Ecto neural progenitor cell (in vitro differentiated cells): ENCODE measurements around the gene AFAP1.

Source experiments
- DNase-seq: peaks from one replicate; pipeline ENCODE4 v3.0.0-alpha.2; 2018; ENCODE audit warnings: low spot score

The AFAP1 gene

DNA sequence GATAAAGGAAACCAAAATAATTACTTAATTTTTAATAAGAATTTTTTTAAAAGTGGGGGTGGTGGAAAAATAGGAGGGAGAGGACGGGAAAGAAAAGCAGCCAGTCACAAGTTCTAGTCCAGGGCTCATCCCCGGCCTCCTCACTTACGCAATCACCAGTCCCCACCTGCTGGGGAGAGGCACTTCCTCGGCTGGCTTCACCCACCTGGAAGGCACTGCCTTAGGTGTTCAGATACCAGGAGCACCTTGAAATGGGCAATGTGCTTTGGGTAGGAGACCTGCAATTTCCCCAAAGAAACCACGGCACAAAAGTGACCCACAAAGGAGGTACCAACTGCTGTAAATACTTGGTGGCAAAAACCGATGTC is 23.8 kb downstream of the AFAP1 start:
- no peak for DNase-seq

DNA sequence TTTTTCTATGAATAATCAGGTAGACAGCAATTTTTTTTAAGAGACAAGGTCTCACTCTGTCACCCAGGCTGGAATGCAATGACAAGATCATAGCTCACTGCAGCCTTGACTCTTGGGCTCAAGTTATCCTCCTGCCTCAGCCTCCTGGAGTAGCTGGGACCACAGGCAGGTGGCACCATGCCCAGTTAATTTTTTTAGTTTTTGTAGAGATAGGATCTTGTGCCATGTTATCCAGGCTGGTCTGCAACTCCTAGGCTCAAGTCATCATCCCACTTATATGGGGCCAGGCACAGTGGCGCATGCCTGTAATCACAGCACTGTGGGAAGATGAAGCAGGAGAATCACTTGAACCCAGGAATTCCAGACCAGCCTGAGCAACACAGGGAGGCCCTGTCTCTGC is 26.8 kb downstream of the AFAP1 start:
- DNase-seq, result no peak

DNA sequence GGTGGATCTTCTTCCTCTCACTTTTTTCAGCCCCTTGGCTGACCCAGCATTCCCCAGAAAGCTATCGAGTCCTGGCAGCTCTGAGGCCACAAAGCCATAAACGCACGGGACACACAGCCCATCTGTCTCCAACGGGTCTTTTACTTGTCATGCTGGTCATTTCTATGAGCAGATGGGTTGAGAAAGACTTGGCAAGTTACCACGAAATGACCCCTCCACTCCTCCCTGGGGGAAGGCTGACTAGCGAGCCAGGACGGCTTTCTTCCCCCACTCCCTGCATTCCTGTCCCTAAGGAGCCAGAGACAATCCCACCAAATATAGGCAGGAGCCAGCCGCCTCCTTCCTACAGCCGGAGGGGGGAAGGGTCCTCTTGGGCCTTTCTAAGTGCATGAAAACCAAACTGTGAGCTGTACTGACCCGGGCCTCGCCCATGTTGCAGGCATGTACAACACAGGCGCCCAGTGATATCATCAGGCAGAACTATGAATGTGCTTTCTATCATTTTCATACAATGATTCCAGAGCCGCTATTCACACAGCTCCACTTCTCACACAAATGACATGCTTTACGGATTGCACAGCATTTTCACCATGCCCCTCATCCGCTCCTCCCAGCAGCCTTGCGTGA is 28.6 kb downstream of the AFAP1 start:
- peak; percentile 78 for DNase-seq

DNA sequence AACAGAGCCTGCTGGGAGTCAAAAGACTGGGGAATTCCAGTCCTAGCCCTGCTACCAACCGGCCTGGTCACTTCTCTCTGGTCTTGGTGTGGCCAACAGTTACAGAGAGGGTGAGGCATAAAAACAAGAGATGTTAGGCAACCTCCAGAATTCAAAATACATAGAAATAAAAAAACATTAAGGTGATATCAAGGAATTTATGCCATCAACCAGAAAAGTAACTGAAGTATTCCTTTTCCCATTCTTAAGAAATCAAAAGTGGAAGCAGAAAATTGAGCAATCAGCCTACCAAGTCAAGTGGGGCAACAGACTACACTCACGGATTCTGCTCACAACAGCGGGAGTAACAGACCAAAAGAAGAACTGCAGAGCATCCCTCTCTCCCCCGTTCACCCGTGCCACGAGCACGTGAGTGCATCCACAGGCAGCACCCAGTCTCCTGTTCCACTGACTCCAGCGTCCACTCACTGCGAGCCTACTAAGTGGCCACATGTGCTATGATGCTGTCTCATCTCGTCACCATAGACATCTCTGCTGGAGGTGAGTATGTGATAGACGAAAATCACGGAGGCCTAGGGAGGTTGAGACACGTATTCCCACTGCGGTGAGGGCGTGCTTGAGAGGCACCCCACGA is 29.3 kb downstream of the AFAP1 start:
- no peak for DNase-seq

DNA sequence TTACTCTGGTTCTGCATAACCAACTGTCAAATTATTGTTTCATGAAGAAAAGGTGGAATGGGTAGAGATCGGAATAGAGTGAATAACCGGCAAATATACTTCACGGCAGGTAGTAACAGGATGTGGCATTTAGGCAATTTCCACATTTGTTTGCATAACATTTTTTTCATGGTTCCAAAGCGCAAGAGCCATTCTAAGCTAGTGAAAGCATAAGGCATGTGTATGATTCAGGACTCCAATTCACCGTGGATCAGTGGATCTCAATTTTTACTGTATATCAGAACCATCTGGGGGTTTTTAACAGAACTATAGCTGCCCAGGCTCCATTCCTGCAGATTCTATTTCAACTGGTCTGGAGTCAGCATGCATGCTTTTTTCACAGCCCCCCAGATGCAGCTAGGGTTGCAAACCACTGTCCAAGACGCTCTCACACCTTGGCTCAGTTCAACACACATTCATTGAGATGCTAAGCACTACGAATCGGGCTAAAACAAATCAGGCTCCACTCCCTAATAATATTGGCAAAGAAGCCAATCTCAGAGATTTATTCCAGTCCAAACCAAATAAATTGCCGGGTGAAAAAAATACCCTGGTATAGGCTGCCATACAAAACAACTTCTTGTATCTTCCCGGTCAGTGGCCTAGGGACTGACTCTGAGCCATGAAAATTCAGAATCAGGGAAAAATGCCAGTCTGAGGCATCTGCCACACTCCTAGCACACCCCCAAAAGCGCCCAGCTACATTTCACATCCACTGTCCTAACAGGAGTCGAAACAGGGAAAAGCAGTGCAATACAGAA is 30.0 kb downstream of the AFAP1 start:
- DNase-seq, result no peak

DNA sequence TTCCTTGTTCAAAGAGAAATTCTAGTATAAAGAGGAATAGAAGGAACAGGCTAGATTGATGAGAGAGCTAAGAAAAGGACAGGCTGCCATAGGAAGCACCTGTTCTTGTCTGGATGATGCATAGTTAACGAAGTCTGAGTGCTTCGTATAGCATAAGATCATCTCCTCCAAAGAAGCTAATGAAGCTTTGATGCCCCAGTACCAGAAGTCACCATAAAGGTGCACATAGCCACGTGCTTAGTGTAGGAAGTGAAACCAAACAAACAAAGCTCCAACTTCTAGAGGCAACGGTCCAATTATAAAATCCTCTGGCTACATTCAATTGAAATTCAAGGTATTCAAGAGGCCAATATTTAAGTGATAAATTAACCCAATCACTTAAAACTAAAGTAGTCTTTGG is 31.0 kb downstream of the AFAP1 start:
- DNase-seq, result no peak

DNA sequence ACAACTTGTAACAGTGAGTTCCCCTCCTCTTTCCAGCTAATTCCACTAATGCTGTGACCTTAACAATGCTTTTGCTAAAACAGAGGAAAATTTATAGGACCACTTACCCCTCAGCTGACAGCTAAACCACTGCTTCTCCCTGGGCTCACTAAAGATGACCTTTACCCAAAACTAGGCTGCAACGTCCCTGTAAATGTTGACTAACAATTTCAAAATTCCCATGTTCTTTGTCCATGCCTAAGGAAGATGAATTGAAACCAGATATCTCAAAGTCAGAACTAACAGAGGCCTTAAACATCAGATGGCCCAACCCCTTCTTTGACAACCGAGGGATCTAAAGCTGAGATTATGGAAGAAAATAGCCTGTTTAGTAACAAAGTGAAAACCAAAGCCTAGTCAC is 32.5 kb downstream of the AFAP1 start:
- no peak for DNase-seq

DNA sequence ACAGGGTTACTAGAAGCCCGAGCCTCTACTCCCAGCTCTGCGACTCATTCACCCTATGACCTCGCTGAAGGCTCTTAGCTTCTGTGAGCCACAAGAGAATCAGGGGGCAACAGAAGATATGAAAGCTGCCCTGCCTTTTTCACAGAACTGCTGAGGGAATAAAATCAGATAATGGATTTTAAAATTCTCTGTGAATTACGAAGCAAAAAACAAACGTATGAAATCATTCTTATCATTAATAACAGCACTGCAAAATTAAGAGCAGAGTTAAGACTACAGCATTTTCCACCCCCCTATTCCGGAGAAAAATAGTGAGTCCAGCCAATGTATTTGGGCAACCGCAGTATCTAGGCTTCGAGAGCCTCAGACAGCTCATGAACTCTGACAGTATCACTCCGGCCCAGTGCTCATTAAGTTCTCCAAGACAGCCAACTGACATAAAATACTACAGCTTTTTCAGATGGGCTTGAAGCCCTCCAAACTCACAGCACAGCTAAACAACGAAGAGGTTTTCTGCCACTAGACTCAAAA is 33.4 kb downstream of the AFAP1 start:
- DNase-seq, result no peak

DNA sequence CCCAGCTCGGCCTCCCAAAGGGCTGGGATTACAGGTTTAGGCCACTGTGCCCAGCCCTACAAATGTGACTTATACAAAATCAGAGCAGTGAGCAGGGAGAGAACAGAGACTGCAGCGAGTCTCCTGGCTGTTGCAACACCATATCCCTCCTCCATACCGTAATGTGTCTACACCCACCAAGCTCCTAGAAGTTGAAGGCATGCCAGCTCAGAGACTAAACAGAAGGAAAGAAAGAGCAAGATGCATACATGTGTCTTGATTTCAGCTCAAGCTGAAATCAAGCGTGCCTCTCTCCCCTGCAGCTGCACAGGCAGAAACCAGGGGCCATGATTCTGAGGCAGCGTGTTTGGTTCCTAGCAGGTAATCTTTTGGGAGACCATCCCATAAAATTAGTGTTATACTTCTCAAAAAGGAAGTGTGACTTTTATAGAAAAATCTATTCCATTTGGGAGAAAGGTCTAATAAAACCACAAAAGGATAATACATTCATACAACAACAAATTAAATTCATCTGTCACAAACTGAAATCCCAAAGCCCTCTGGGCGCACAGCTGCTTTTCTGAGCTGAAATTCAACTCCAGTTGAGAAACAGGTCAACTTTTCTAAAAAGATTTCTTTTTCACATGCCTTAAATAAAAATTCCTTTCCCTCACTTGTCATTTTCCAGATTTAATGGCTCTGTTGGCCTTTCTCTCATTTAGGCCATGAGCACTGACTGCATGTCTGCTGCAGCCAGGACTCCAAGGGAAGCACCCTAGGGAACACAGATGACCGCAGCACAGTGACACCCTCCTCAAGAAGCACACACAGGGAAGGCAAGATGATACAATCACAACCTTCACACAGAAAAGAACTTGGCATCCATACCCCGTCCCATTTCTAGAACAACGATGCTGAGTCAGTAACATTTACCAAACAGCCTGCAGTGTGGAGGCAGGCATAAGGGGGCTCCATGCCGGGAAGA is 34.4 kb downstream of the AFAP1 start:
- no peak for DNase-seq

DNA sequence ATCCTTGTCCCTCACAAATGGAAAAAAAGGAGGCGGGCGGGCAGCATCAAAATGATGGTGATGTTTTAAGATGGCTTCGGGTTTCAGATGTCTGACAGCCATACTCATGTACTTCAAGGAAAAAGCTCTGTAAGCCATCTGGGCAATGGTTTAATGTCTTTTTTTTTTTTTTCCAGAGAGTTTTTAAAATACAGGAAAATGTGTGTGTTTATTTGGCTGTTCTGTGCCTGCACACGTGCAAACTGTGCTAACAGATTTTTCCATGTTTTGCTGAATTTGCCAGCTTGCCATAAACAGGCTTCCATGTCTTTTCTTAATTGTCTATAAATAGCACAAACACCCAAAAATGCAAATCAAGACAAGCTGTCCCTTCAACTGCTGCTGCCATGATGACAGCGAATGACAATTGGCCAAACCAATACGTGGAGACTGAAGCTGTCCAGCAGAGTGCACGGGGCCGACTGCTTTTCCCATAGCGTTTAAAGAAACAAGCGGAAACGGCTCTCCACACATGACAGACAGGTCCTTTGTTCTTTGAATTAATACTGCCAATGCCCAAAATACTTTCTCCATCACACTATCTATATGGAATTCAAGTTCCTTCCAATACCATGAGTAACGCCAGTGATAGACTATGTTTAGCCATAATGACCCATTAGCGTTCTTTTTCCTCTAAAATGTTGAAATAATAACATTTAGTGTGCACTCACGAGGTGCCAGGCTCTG is 35.7 kb downstream of the AFAP1 start:
- DNase-seq, result no peak

DNA sequence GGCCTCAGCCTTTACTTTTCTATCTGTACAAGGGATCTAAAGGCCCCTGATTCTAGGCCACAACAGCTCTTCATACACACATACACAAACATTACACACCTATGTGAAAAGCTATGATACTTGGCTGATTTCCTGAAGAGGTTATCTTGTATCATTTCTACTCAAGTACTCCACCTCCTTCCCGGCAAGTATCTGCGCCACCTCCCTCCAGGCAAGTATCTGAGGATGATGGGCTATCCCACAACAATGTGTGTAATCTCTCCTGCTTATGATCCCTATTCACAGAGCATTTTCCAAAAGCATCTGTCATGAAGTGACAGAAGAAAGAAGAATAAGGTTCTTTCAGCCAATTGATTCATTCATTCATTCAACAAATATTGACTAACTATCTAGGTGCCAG is 36.8 kb downstream of the AFAP1 start:
- DNase-seq, result no peak

DNA sequence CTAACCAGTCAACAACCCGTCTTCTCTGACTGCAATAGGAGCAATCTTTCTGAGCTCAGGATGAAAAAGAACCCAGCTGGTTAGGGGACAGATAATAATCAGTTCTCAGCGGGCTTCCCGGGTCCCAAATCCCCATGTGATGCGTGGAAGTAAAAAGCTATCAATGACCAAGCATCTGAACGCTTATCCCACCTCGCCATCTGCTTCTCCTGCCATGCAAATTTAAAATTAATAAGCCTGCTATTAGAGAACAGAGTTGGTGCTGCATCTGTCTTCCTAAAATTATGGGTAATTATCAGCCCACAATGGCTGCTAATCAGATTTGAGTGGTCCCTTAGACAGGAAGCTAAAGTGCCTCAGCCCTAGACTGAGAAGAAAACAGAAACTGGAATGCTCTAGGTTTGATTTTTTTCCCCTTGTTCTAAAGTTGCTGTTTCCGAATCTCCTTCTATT is 37.5 kb downstream of the AFAP1 start:
- DNase-seq, result no peak

DNA sequence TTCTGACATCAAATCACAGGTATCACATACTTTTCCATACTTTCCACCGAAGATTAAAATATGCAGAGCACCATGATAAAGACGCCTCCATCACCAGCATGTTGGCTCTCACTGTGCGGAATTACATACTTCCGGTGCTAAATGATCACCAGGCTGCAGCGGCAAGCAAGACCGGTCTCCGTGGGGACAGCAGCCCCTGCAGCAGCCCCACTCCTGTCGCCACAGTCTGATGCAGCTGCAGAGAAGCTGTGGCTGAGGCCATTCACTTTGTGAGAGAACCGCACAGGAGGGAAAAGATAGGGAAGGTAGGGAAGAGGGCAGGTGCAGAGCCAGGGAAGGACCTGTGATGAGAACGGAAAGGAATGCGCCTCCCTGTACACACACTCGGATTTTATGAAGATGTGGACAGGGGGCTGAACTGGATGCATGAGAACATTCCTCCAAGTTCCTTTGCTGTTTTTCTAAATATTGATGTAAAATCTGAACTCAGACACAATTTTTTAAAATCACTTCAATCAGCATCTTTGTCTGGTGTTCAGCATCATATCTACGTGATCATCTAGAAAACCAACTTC is 38.3 kb downstream of the AFAP1 start:
- no peak for DNase-seq

DNA sequence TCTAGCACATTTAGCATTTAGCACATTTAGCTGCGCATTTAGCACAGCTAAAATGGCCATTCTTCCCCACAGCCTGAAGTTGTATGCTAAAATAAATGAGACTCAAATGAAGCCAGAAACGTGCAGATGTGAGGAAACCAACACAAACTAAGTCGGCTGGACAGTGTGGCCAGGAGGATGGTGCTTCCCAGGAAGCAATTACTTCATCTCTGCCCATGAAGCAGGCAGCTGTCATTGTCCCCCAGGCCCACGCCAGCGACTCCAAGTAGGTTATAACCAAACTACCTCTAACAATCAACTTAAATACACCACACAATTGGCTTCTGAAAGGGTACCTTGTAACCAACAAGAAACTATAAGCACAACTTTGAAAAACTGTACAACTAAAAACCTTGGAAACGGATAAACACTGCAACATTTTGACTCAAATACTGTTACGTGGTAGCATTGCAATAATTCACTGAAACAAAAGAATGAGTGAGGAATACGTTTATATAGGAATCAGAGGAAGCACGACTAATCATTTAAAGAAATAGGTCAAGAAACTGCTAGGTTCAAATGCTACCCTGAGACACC is 39.2 kb downstream of the AFAP1 start:
- no peak for DNase-seq

DNA sequence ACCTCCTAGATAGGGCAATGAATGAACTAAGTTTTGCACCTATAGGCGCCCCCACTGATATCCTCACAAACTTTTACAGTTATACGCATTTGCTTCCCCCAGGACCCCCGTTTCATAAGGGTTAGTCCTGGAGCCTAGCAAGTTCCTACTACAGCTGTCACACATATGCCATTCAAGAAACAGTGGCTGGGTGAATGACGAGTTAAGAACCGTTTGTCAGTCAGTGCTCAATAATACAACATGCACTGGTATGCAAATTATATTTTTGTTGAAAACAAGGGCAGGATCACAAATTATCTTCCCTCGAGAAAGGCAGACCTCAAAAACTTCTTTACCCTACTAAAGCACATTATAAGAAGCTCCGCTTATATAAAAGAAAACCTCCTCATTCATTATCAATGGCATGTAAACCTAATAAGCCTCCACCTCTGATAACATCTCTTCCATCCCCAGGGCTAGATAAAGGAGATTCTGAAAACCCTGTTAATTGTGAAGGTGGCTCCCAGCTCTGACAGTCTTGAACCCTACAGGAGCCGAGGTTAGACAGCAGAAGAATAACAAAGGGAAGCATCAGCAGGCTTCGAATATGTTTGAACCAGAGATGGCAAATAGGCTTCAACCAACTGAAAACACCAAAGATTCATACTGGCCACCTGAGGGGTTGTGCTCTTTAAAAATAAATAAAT is 40.3 kb downstream of the AFAP1 start:
- no peak for DNase-seq

DNA sequence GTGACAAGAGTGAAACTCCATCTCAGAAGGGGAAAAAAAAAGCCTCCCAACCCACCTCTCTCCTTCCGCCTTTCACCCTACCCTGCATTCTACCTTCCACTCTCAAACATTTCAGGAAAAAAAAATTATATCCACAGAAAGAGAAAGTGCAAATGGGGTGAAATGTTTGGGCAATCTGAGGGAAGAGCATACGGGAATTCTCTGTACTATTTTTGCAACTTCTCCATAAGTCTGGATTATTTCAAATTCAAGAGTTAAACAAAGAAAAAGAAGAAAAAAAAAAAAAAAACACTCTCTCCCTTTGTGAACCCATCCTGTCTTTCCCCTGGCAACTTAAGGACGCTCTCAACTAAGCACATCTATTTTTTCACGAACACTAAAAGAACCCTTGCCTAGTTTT is 41.3 kb downstream of the AFAP1 start:
- DNase-seq, result no peak

DNA sequence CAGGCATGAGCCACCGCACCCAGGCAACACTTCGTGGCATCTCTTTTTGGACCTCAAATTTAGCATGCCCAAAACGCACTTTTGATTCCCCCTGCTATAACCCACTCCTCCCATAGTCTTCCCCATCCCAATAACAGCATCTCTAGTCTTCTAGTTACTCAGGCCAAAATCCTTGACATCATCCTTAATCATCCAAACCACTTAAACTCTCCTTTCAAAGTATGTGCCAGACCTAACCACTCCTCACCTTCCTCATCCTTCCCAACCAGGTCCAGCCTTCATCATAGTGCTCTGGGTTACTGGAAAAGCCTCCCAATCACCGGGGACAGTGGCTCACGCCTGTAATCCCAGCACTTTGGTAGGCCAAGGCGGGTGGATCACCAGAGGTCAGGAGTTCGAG is 41.9 kb downstream of the AFAP1 start:
- DNase-seq, result no peak

DNA sequence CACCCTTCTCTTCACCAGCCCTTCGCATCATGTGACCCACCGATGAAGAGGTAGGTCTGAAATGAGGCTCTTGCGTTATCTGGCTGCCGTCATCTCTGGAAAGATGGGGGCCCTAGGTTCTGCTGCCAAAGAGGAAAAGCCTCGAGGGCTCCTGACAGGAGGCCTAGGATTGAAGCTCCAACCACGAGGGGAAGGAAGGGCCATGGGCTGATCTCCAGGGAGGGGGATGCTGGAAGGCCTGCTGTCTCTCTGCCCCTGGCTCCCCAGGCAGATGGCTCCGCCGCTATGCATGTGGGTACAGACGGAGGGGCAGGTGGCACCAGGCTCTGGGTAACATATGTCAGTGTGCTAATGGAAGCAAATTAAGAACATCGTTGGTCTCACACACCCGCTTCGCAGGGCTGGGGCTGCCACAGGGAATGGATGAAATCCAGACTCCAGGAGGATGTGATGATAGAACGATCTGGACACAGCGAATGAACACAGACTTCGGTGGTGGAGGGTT is 44.9 kb downstream of the AFAP1 start:
- DNase-seq, result no peak

DNA sequence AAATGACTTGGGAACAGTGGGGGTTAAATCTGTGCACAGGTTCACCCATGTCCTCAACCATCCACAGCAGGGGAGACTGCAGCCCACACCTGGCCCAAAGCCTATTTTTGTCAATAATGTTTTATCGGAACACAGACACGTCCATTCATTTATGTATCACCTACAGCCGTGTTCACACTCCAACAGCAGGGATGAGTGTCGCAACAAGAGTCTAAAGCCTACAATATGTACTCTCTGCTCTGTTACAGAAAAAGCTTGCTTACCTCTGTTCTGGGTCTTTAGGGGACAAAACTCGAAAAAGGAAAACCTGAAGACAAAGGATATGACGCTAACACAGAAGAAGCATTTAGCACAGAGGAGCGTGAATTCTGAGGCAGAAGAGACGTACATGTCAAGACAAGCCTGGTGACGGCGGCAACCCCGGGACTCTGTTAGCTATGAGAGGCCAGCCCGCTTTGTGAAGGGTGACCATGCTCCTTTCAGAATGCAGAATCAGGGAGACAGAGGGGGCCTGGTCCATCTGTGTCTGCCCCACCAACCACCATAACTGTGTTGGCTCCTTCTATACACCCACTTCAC is 45.5 kb downstream of the AFAP1 start:
- DNase-seq, result no peak
